ENCODE data around the gene RPGRIP1L. TPM values are rescaled to one million over a fixed set of nuclear protein-coding genes. Genes with fewer than 3 reads are reported as not detected.
"Not testable (repeated sequence)": the region's sequence is repeated elsewhere in the genome, so short reads cannot be mapped to it uniquely, and the experiment has no call there.

Gene RPGRIP1L
- total RNA-seq, 1 donor from 2014 or later: 21.4 TPM

DNA sequence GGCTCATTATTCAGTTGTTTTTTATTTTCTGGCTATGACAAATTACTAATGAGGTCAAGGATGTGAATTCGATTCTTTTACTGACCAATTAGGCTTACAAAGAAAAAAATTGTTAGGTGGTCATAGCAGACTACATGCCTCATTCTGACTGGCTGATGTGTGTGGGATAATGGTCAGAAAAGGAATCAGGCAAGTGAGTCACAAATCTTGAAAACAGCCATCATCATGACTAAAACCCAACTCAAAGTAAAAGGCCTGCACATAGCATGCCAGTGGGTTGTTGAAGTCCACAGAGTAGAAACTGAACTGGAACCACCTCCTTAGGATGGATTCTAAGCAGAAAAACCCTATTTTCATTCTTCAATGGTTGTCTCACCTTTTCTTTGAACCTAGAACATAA, 8.6 kb downstream of the RPGRIP1L start:
- no peak overlapping the region for H3K4me3 Mint-ChIP-seq
- TF ChIP-seq CTCF (conservative IDR thresholded peaks at IDR 0.05): no peak
- H3K4me1 Mint-ChIP-seq (ENCODE audit: unreplicated experiment): peaks cover 14% of the 10 kb centered on the region
- no peak overlapping the region for H3K27ac Mint-ChIP-seq
- H3K27me3 Mint-ChIP-seq: no peaks in the 10 kb centered on the region
- no peaks in the 10 kb centered on the region for H3K9me3 Mint-ChIP-seq
- DNase-seq (ENCODE audit: extremely low spot score, unreplicated experiment): no peak
- peaks cover 29% of the 10 kb centered on the region for H3K36me3 Mint-ChIP-seq

DNA sequence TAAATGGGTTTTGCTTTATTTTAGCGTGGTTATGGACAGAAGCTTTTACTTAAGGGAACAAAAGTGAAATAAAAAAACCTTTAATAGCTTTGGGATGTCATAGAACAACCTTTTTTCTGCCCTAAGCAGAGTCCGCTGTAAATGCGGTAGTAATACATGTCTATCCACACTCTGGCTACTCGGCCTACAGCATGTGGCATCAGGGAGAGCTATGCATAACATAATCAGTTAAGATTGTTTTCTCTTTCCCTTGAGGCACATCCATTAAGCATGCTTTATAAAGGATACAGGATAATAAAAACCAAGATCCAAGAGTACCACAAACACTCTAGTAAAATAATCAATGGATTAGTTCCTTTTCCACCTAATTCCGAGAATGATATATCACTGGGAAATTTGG, 10.3 kb downstream of the RPGRIP1L start:
- Mint-ChIP-seq H3K36me3 (peaks cover 29% of the 10 kb centered on the region), H3K9me3 (no peaks in the 10 kb centered on the region), H3K27me3 (no peaks in the 10 kb centered on the region), H3K27ac (peak overlapping the region; percentile 11), H3K4me1 (ENCODE audit: unreplicated experiment) (peaks cover 14% of the 10 kb centered on the region), H3K4me3 (no peak overlapping the region)
- TF ChIP-seq CTCF (conservative IDR thresholded peaks at IDR 0.05): no peak
- no peak for DNase-seq (ENCODE audit: extremely low spot score, unreplicated experiment)

DNA sequence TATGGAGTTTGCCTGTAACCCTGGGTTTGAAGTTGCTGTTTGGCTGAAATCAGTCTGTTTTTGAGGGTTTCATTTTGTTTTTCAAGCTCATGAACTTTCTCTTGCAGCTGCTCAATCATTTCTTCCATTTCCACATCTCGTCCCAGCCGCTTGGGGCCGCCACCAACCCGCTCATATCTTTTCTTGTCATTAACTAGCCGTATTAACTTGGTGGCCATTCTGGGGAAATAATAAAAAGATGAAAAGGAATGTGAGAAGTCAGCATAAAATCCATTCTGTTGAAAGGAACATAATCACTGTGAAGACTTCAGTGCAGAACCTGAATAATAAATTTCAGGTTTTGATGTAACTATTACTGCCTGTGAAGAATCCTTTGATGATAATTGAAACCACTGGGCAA, 11.5 kb downstream of the RPGRIP1L start:
- no peak for DNase-seq (ENCODE audit: extremely low spot score, unreplicated experiment)
- Mint-ChIP-seq H3K36me3 (peaks cover 29% of the 10 kb centered on the region), H3K4me1 (ENCODE audit: unreplicated experiment) (peaks cover 14% of the 10 kb centered on the region), H3K9me3 (no peaks in the 10 kb centered on the region), H3K4me3 (no peak overlapping the region), H3K27ac (peak overlapping the region; percentile 5), H3K27me3 (no peaks in the 10 kb centered on the region)
- TF ChIP-seq CTCF (conservative IDR thresholded peaks at IDR 0.05): peak; percentile 57

DNA sequence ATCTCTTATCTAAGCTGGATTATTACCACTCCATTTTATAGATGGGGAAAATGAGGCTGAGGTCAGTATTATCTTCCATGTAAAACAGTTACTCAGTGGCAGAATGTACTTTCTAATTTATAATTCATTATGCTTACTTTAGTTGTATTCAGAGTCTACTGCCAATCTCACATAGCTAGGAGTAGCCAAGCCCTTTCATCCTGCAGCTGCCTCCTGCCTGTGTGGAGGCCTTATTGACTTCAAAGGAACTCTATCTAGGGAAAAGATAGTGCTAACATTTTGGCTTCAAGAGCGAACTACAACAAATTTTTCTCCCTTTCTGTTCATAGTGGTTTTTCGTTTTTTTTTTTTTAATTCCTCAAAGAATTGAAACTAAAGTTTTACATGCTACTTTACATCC, 12.9 kb downstream of the RPGRIP1L start:
- no peak overlapping the region for H3K4me3 Mint-ChIP-seq
- H3K9me3 Mint-ChIP-seq: no peaks in the 10 kb centered on the region
- H3K36me3 Mint-ChIP-seq: peaks cover 27% of the 10 kb centered on the region
- H3K4me1 Mint-ChIP-seq (ENCODE audit: unreplicated experiment): peaks cover 14% of the 10 kb centered on the region
- no peaks in the 10 kb centered on the region for H3K27me3 Mint-ChIP-seq
- no peak for TF ChIP-seq CTCF (conservative IDR thresholded peaks at IDR 0.05)
- no peak overlapping the region for H3K27ac Mint-ChIP-seq
- DNase-seq (ENCODE audit: extremely low spot score, unreplicated experiment): no peak

- H3K4me1 Mint-ChIP-seq (ENCODE audit: unreplicated experiment): peaks cover 14% of the 10 kb centered on the region
- H3K27ac Mint-ChIP-seq: no peak overlapping the region
- no peak for DNase-seq (ENCODE audit: extremely low spot score, unreplicated experiment)
- H3K9me3 Mint-ChIP-seq: no peaks in the 10 kb centered on the region
- H3K36me3 Mint-ChIP-seq: peaks cover 29% of the 10 kb centered on the region
- H3K4me3 Mint-ChIP-seq: no peak overlapping the region
- no peaks in the 10 kb centered on the region for H3K27me3 Mint-ChIP-seq
- no peak for TF ChIP-seq CTCF (conservative IDR thresholded peaks at IDR 0.05)
These were observed 14.0 kb downstream of the RPGRIP1L start for GRCh38 chr16:53689636-53690035.

GRCh38 chr16:53686710-53687109, 16.9 kb downstream of the RPGRIP1L start:
- Mint-ChIP-seq H3K9me3 (no peaks in the 10 kb centered on the region), H3K27ac (no peak overlapping the region), H3K36me3 (peaks cover 28% of the 10 kb centered on the region), H3K4me3 (no peak overlapping the region), H3K4me1 (ENCODE audit: unreplicated experiment) (no peaks in the 10 kb centered on the region), H3K27me3 (no peaks in the 10 kb centered on the region)
- no peak for DNase-seq (ENCODE audit: extremely low spot score, unreplicated experiment)
- no peak for TF ChIP-seq CTCF (conservative IDR thresholded peaks at IDR 0.05)

GRCh38 chr16:53685334-53685733, 18.3 kb downstream of the RPGRIP1L start:
- H3K27ac Mint-ChIP-seq, H3K4me3 Mint-ChIP-seq, H3K9me3 Mint-ChIP-seq: not testable (repeated sequence)

More at GRCh38 chr16:53685334-53685733, 18.3 kb downstream of the RPGRIP1L start:
- DNase-seq (ENCODE audit: extremely low spot score, unreplicated experiment); H3K4me1 Mint-ChIP-seq (ENCODE audit: unreplicated experiment); H3K27me3 Mint-ChIP-seq: not testable (repeated sequence)
- peaks cover 32% of the 10 kb centered on the region for H3K36me3 Mint-ChIP-seq

Measured in type B pancreatic cell (in vitro differentiated cells).